ENCODE measurements around the gene AUP1. TPM values are rescaled to one million over a fixed set of nuclear protein-coding genes. Genes with fewer than 3 reads are reported as not detected.
A peak's percentile ranks its signal among the peaks of the same experiment; 100 is the strongest.

The AUP1 gene
- total and polyA plus RNA-seq, 2 of the 4 experiments (the other 2 are of a cell fraction): 47.5 to 100.0 TPM

DNA sequence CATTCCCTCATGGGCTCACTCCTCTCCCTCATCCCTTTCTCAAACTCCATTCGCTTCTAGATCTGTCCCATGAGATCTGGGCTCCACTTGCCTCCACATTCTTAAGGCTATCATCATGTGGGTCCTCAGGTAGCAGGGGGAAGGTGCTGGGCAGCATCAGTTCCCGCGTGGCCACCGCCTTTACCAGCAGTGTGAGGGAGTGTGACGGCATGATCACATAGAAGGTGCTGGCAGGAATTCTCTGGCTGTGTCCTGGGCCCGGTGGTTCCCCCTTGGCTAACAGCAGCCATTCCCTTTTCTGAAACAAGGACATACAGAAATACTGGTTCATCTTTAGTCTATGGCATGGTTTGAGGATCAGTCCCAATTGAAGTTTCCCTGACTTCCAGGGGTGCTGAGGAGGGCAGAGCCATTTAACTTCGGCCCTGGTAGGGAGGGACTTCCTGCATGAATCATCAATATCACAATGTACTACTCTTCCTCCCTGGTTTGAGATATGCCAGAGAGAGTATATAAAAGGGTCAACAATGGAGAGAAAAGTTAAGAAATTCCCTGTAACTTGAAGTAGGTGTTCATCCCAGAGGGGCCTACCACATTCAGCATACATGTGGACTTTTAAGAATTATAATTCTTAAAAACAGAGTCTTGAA lies 32.7 kb upstream of the AUP1 start:
- Histone ChIP-seq H4K20me1 (ENCODE audit: insufficient read depth, low read length) (no peaks in the 10 kb centered on the region), H3K18ac (ENCODE audit: low read depth, low read length) (no peak overlapping the region), H3K9me3 (ENCODE audit: control insufficient read depth, insufficient read depth, low read length) (no peaks in the 10 kb centered on the region), H2AFZ (replicated peaks; ENCODE audit: low read length, poor library complexity) (peak overlapping the region; percentile 61), H3K4me1 (ENCODE audit: control insufficient read depth, insufficient read depth, low read length) (peaks cover 10% of the 10 kb centered on the region), H2BK20ac (ENCODE audit: low read depth, low read length) (peak overlapping the region; percentile 67; the same call in 1 of the 2 replicates), H3K79me1 (ENCODE audit: low read depth in 1 of 2, low read length in 2 of 2) (no peaks in the 10 kb centered on the region), H2AK5ac (ENCODE audit: low read depth, low read length) (peak overlapping the region; percentile 18; the same call in 1 of the 2 replicates), H3K9ac (ENCODE audit: low read depth, low read length) (no peak overlapping the region), H4K5ac (ENCODE audit: low read depth, low read length) (no peak overlapping the region), H2BK120ac (ENCODE audit: low read depth, low read length) (peak overlapping the region; percentile 40), H3K56ac (ENCODE audit: extremely low read depth, insufficient read depth, low read length) (no peak overlapping the region), H3K27ac (ENCODE audit: insufficient read depth, low read length) (no peak overlapping the region), H2BK5ac (ENCODE audit: low read depth, low read length, poor library complexity, severe bottlenecking) (peak overlapping the region; percentile 14), H3K14ac (replicated peaks; ENCODE audit: low read depth, low read length) (0 out of 2 replicates have a peak overlapping the region, but pooled peaks have one; percentile 45), H3K4ac (ENCODE audit: low read depth, low read length) (peak overlapping the region; percentile 40; the same call in 1 of the 2 replicates), H4K91ac (ENCODE audit: insufficient read depth, low read depth, low read length) (peak overlapping the region; percentile 28; the same call in 1 of the 2 replicates), H3K9me1 (ENCODE audit: insufficient read depth, low read length) (peaks cover 26% of the 10 kb centered on the region), H3K4me2 (ENCODE audit: low read depth, low read length) (no peak overlapping the region), H3K36me3 (ENCODE audit: control insufficient read depth, insufficient read depth, low read length) (peaks cover 2% of the 10 kb centered on the region; the same call in 1 of the 2 replicates), H3K4me3 (ENCODE audit: insufficient read depth, low read depth, low read length) (no peak overlapping the region), H2BK15ac (ENCODE audit: low read depth, low read length) (peak overlapping the region; percentile 25; the same call in 1 of the 3 replicates), H4K8ac (ENCODE audit: low read depth in 2 of 2, low read length in 2 of 2) (peak overlapping the region in 1 of 2 experiments; percentile 55; a peak in 1 of 4 replicates), H3K27me3 (ENCODE audit: control insufficient read depth, insufficient read depth, low read length) (no peaks in the 10 kb centered on the region), H3K23ac (ENCODE audit: low read depth, low read length) (no peak overlapping the region), H2AK9ac (replicated peaks; ENCODE audit: low read depth, low read length, poor library complexity) (no peak overlapping the region)
- ATAC-seq (ENCODE audit: low read depth): no peak
- CTCF ChIA-PET: no interaction called here
- BruUV-seq (replicated peaks): no TSS peak
- DNase-seq: no peak
- intact Hi-C loops (cut with micrococcal nuclease): no loop called here
- POLR2A ChIA-PET (ENCODE audit: unreplicated experiment): no interaction called here
- no CpG with 5 or more reads among the region's 7 CpGs for WGBS, 2 experiments (ENCODE audit: extremely low coverage in 2 of 2, insufficient read length in 1 of 2)
- in situ Hi-C loops (cut with MboI; ENCODE audit: low sequenced_read_pairs): no loop called here
- dilution Hi-C loops (cut with HindIII; ENCODE audit: low sequenced_read_pairs, unreplicated experiment): no loop called here
- no peak for TF ChIP-seq FOS (IDR thresholded peaks at IDR 0.05; ENCODE audit: low read depth, low read length)
- TF ChIP-seq SMC3 (IDR thresholded peaks at IDR 0.05; ENCODE audit: low read depth, low read length): no peak
- no peak for TF ChIP-seq MAFK (IDR thresholded peaks at IDR 0.05; ENCODE audit: low read depth, low read length)
- no peak for TF ChIP-seq MAZ (IDR thresholded peaks at IDR 0.05; ENCODE audit: borderline replicate concordance, low read depth, low read length)
- TF ChIP-seq NFE2L2 (IDR thresholded peaks at IDR 0.05; ENCODE audit: low read depth, low read length): no peak
- TF ChIP-seq CTCF (conservative IDR thresholded peaks at IDR 0.05; ENCODE audit: low read depth, low read length): no peak
- TF ChIP-seq CHD1 (IDR thresholded peaks at IDR 0.05; ENCODE audit: low read depth, low read length): no peak
- no peak for TF ChIP-seq CEBPB (IDR thresholded peaks at IDR 0.05; ENCODE audit: low read depth, low read length)
- no peak for TF ChIP-seq MXI1 (IDR thresholded peaks at IDR 0.05; ENCODE audit: borderline replicate concordance, low read depth, low read length)
- TF ChIP-seq, protein P1, sequence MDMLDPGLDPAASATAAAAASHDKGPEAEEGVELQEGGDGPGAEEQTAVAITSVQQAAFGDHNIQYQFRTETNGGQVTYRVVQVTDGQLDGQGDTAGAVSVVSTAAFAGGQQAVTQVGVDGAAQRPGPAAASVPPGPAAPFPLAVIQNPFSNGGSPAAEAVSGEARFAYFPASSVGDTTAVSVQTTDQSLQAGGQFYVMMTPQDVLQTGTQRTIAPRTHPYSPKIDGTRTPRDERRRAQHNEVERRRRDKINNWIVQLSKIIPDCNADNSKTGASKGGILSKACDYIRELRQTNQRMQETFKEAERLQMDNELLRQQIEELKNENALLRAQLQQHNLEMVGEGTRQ (IDR thresholded peaks at IDR 0.05; ENCODE audit: low read depth, low read length): no peak
- no peak for TF ChIP-seq RAD21 (IDR thresholded peaks at IDR 0.05; ENCODE audit: low read length)
- TF ChIP-seq RFX5 (IDR thresholded peaks at IDR 0.05; ENCODE audit: low read depth, low read length): no peak
- TF ChIP-seq ELK1 (IDR thresholded peaks at IDR 0.05; ENCODE audit: borderline replicate concordance, low read depth, low read length): no peak
- no peak for TF ChIP-seq BHLHE40 (IDR thresholded peaks at IDR 0.05; ENCODE audit: low read depth, low read length)
- TF ChIP-seq POLR2A (IDR thresholded peaks at IDR 0.05; ENCODE audit: low read depth, low read length): no peak

Measured in IMR-90 (cell line).